IMR-90 (cell line): ENCODE data around the gene ZNF407. TPM values are rescaled to one million over a fixed set of nuclear protein-coding genes. Genes with fewer than 3 reads are reported as not detected.

Experiments used
- ATAC-seq: fragments of 200-7000 bp; cut with Tn5 transposase; 2 replicates; pipeline ENCODE4 v1.9.1; 2020; ENCODE audit warnings: low read depth, mild to moderate bottlenecking, moderate library complexity
- BruUV-seq: library from RNA; stranded (reverse); fragments of 400-500 nt; replicated peaks from 2 replicates; lab custom pipeline; 2021; lab: Mats Ljungman, UMichigan
- CTCF ChIA-PET: fragments of 300-600 bp; formaldehyde crosslinking; extraction: SDS; loops from one replicate; lab custom pipeline; 2021; ENCODE audit warnings: antibody characterized with exemption; lab: Yijun Ruan, JAX
- POLR2A ChIA-PET: fragments of 300-600 bp; sonication (Branson Sonifier 250); formaldehyde crosslinking; loops from one replicate; lab custom pipeline; 2022; ENCODE audit warnings: antibody characterized with exemption; ENCODE audit not compliant: unreplicated experiment; lab: Charles Lee
- DNase-seq: peaks from one replicate; pipeline ENCODE4 v3.0.0; 2013
- H2AFZ ChIP-seq: replicated peaks from 2 replicates; pipeline ENCODE3; 2013; ENCODE audit warnings: low read length, mild to moderate bottlenecking; ENCODE audit not compliant: poor library complexity
- H2AK5ac ChIP-seq: 2 replicates; pipeline ENCODE4 v1.6.1; 2013; ENCODE audit warnings: low read depth, low read length, inconsistent platforms
- H2AK9ac ChIP-seq: replicated peaks from 2 replicates; pipeline ENCODE3; 2013; ENCODE audit warnings: mild to moderate bottlenecking, low read depth, low read length, moderate library complexity; ENCODE audit not compliant: poor library complexity
- H2BK120ac ChIP-seq: 2 replicates; pipeline ENCODE4 v1.6.1; 2013; ENCODE audit warnings: low read depth, low read length, inconsistent platforms
- H2BK15ac ChIP-seq: 3 replicates; pipeline ENCODE4 v1.6.1; 2013; ENCODE audit warnings: low read depth, low read length, inconsistent platforms
- H2BK20ac ChIP-seq: 2 replicates; pipeline ENCODE4 v1.6.1; 2013; ENCODE audit warnings: low read depth, mild to moderate bottlenecking, inconsistent platforms, low read length, moderate library complexity
- H2BK5ac ChIP-seq: 2 replicates; pipeline ENCODE4 v1.6.1; 2013; ENCODE audit warnings: mild to moderate bottlenecking, low read depth, low read length, inconsistent platforms; ENCODE audit not compliant: poor library complexity, severe bottlenecking
- H3K14ac ChIP-seq: replicated peaks from 2 replicates; pipeline ENCODE4 v1.6.1; 2013; ENCODE audit warnings: low read depth, low read length, inconsistent platforms
- H3K18ac ChIP-seq: 2 replicates; pipeline ENCODE4 v1.6.1; 2013; ENCODE audit warnings: low read depth, low read length, control low read depth
- H3K23ac ChIP-seq: 2 replicates; pipeline ENCODE4 v1.6.1; 2013; ENCODE audit warnings: low read depth, low read length, inconsistent platforms
- H3K27ac ChIP-seq: 2 replicates; pipeline ENCODE4 v1.5.1; 2013; ENCODE audit warnings: mild to moderate bottlenecking, control low read depth, low read length; ENCODE audit not compliant: insufficient read depth
- H3K27me3 ChIP-seq: 2 replicates; pipeline ENCODE4 v1.6.1; 2013; ENCODE audit warnings: low read length; ENCODE audit not compliant: control insufficient read depth, insufficient read depth
- H3K36me3 ChIP-seq: 2 replicates; pipeline ENCODE4 v1.6.1; 2013; ENCODE audit warnings: low read length, mixed read lengths; ENCODE audit not compliant: control insufficient read depth, insufficient read depth
- H3K4ac ChIP-seq: 2 replicates; pipeline ENCODE4 v1.6.1; 2013; ENCODE audit warnings: low read depth, low read length, inconsistent platforms
- H3K4me1 ChIP-seq: 2 replicates; pipeline ENCODE4 v1.6.1; 2013; ENCODE audit warnings: low read length, mixed read lengths; ENCODE audit not compliant: control insufficient read depth, insufficient read depth
- H3K4me2 ChIP-seq: 2 replicates; pipeline ENCODE4 v1.6.1; 2013; ENCODE audit warnings: low read depth, mild to moderate bottlenecking, control low read depth, low read length, moderate library complexity
- H3K4me3 ChIP-seq: 2 replicates; pipeline ENCODE4 v1.5.1; 2013; ENCODE audit warnings: low read depth, mild to moderate bottlenecking, control low read depth, low read length, moderate library complexity; ENCODE audit not compliant: insufficient read depth
- H3K56ac ChIP-seq: 2 replicates; pipeline ENCODE4 v1.6.1; 2013; ENCODE audit warnings: low read length, inconsistent platforms; ENCODE audit not compliant: insufficient read depth; ENCODE audit errors: extremely low read depth
- H3K79me1 ChIP-seq, 2 experiments: 2 replicates each; pipeline ENCODE4 v1.6.1; 2013; ENCODE audit warnings: low read length in 2 of 2, inconsistent platforms in 1 of 2, low read depth in 1 of 2
- H3K9ac ChIP-seq: 2 replicates; pipeline ENCODE4 v1.6.1; 2013; ENCODE audit warnings: low read depth, low read length, control low read depth
- H3K9me1 ChIP-seq: 2 replicates; pipeline ENCODE4 v1.6.1; 2013; ENCODE audit warnings: low read length, inconsistent platforms; ENCODE audit not compliant: insufficient read depth
- H3K9me3 ChIP-seq: 2 replicates; pipeline ENCODE4 v1.6.1; 2013; ENCODE audit warnings: low read length; ENCODE audit not compliant: control insufficient read depth, insufficient read depth
- H4K20me1 ChIP-seq: 2 replicates; pipeline ENCODE4 v1.6.1; 2013; ENCODE audit warnings: low read length, inconsistent platforms; ENCODE audit not compliant: insufficient read depth
- H4K5ac ChIP-seq: 2 replicates; pipeline ENCODE4 v1.6.1; 2013; ENCODE audit warnings: mild to moderate bottlenecking, low read depth, low read length, control low read depth
- H4K8ac ChIP-seq, 2 experiments: 2 replicates each; pipeline ENCODE4 v1.6.1; 2013; ENCODE audit warnings: low read depth in 2 of 2, low read length in 2 of 2, control low read depth in 1 of 2, inconsistent platforms in 1 of 2
- H4K91ac ChIP-seq: 2 replicates; pipeline ENCODE4 v1.6.1; 2013; ENCODE audit warnings: low read depth, low read length, inconsistent platforms; ENCODE audit not compliant: insufficient read depth
- CHD1 ChIP-seq: IDR thresholded peaks from 2 replicates; pipeline ENCODE4 v1.6.1; 2012; ENCODE audit warnings: low read depth, low read length, improper control_type of control experiment
- POLR2A ChIP-seq: IDR thresholded peaks from 2 replicates; pipeline ENCODE4 v1.6.1; 2012; ENCODE audit warnings: mild to moderate bottlenecking, low read depth, low read length
- SMC3 ChIP-seq: fragments of 150-350 bp; IDR thresholded peaks from 2 replicates; pipeline ENCODE4 v1.6.1; 2016; ENCODE audit warnings: low read depth, mild to moderate bottlenecking, antibody characterized with exemption, low read length, moderate library complexity
- USF2 ChIP-seq: fragments of 150-350 bp; IDR thresholded peaks from 2 replicates; pipeline ENCODE4 v1.6.1; 2017; ENCODE audit warnings: mild to moderate bottlenecking, antibody characterized with exemption, low read length, low read depth
- WGBS, 2 experiments: methylation state at CpG; one replicate each; pipeline versions ENCODE4 v1.1.5 to v1.1.7; 2013; ENCODE audit warnings: missing lambda C conversion rate in 2 of 2; ENCODE audit not compliant: insufficient read length in 1 of 2; ENCODE audit errors: extremely low coverage in 2 of 2; 5-methylcytosine and 5-hydroxymethylcytosine counted together
- dilution Hi-C: fragments of 300-500 bp; cut with HindIII; formaldehyde crosslinking; loops from one replicate; pipeline ENCODE4 v1.14.3; 2018; ENCODE audit warnings: low sequenced_read_pairs; ENCODE audit not compliant: unreplicated experiment
- in situ Hi-C: fragments of 300-500 bp; cut with MboI; formaldehyde crosslinking; loops from 3 replicates; pipeline ENCODE4 v1.14.3; 2019; ENCODE audit warnings: low sequenced_read_pairs, inconsistent platforms, mixed read lengths
- intact Hi-C: fragments of 100-400 bp; cut with micrococcal nuclease; formaldehyde crosslinking; loops from 2 replicates; pipeline ENCODE4 v1.10.0; 2022
- polyA plus RNA-seq, 3 experiments: library from polyadenylated mRNA; depleted of rRNA; stranded (reverse); fragments of >200 nt; gene quantifications; 2 replicates each; pipeline ENCODE4 v1.2.3, GENCODE V29; 2012; ENCODE audit warnings: low replicate concordance in 1 of 3
- total RNA-seq: library from RNA; depleted of rRNA; stranded (reverse); fragments of >200 nt; gene quantifications from 2 replicates; pipeline ENCODE4 v1.2.3, GENCODE V29; 2012

The ZNF407 gene
- total and polyA plus RNA-seq, 2 of the 4 experiments (the other 2 are of a cell fraction): 3.1 to 20.1 TPM

- TF ChIP-seq CHD1: no peak
- no peak for TF ChIP-seq USF2
Observed at GRCh38 chr18:74870950-74871349, 273.3 kb downstream of the ZNF407 start (continued).

DNA sequence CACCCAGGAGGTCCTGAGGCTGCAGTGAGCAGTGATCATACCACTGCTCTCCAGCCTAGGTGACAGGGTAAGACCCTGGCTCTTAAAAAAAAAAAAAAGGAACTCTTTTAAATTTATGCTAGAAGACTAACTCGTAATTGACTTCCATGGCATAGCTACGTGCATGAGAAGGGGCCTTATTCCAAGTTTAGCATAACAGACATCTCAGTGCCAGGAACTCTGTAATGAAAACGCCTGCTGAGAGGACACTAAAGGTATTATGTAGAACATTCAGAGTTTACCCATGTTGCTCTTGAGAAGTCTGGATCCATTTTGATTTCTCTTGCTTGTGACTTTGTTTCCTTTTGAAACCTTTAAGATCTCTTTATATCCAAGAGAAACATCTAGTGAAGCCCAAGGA lies 276.0 kb downstream of the ZNF407 start:
- no peaks in the 10 kb centered on the region for H3K79me1 ChIP-seq
- H2AK9ac ChIP-seq: no peak overlapping the region
- H2BK120ac ChIP-seq: no peak overlapping the region
- ChIA-PET CTCF (interaction anchor here (0.6 kb wide), 1 partner anchor 223 kb away, joined by 8 read pairs; no protein-coding TSS in a partner anchor), POLR2A (no interaction called here)
- H3K4ac ChIP-seq: no peak overlapping the region
- H3K27ac ChIP-seq: no peak overlapping the region
- intact Hi-C loops (no loop called here), in situ Hi-C loops (no loop called here), dilution Hi-C loops (no loop called here)
- H2AK5ac ChIP-seq: no peak overlapping the region
- no peak overlapping the region for H3K23ac ChIP-seq
- H3K9ac ChIP-seq: no peak overlapping the region
- no peak overlapping the region for H4K91ac ChIP-seq
- DNase-seq (no peak), ATAC-seq (no peak)
- H3K4me3 ChIP-seq: no peak overlapping the region
- no peak overlapping the region for H3K56ac ChIP-seq
- no peak overlapping the region for H4K5ac ChIP-seq
- H3K27me3 ChIP-seq: no peaks in the 10 kb centered on the region
- H3K4me1 ChIP-seq: peaks cover 4% of the 10 kb centered on the region
- H3K9me1 ChIP-seq: peaks cover 3% of the 10 kb centered on the region; the same call in 1 of the 2 replicates
- no peaks in the 10 kb centered on the region for H3K9me3 ChIP-seq
- no peaks in the 10 kb centered on the region for H4K20me1 ChIP-seq
- no peak overlapping the region for H2BK15ac ChIP-seq
- H3K18ac ChIP-seq: no peak overlapping the region
- no CpG with 5 or more reads among the region's 3 CpGs for WGBS, 2 experiments
- no peak overlapping the region for H4K8ac ChIP-seq
- TF ChIP-seq POLR2A (no peak), SMC3 (no peak)
- no peak overlapping the region for H3K4me2 ChIP-seq
- H3K14ac ChIP-seq: no peak overlapping the region
- H2BK5ac ChIP-seq: no peak overlapping the region
- no peak overlapping the region for H2AFZ ChIP-seq
- no peak overlapping the region for H2BK20ac ChIP-seq
- BruUV-seq: no TSS peak
- H3K36me3 ChIP-seq: no peaks in the 10 kb centered on the region
